Caco-2 (cell line): ENCODE data around the gene DYNLT3. TPM values are rescaled to one million over a fixed set of nuclear protein-coding genes. Genes with fewer than 3 reads are reported as not detected.

Experiments used
- BruUV-seq: library from RNA; stranded (reverse); fragments of 400-500 nt; replicated peaks from 2 replicates; lab custom pipeline; 2021; lab: Mats Ljungman, UMichigan
- CTCF ChIA-PET: fragments of 300-600 bp; sonication (Branson Sonifier 250); formaldehyde crosslinking; loops from one replicate; lab custom pipeline; 2022; ENCODE audit warnings: antibody characterized with exemption; lab: Charles Lee
- POLR2A ChIA-PET: fragments of 300-600 bp; sonication (Branson Sonifier 250); formaldehyde crosslinking; loops from one replicate; lab custom pipeline; 2022; ENCODE audit warnings: antibody characterized with exemption; lab: Charles Lee
- DNase-seq, 2 experiments: peaks; one replicate each; pipeline versions ENCODE4 v3.0.0 to v3.0.0-alpha.2; 2020 to 2022
- H3K27me3 ChIP-seq: replicated peaks from 2 replicates; pipeline ENCODE4 v1.6.0; 2011; ENCODE audit warnings: low read length; ENCODE audit not compliant: control insufficient read depth, insufficient read depth
- H3K36me3 ChIP-seq: 2 replicates; pipeline ENCODE4 v1.5.1; 2011; ENCODE audit warnings: low read length; ENCODE audit not compliant: control insufficient read depth, insufficient read depth
- H3K4me1 ChIP-seq: fragments of 250-450 bp; sonication (Bioruptor Pico); 2 replicates; pipeline ENCODE4 v1.5.1; 2020; ENCODE audit warnings: mild to moderate bottlenecking
- H3K4me3 ChIP-seq: 2 replicates; pipeline ENCODE4 v1.5.1; 2011; ENCODE audit warnings: low read depth, mild to moderate bottlenecking, control low read depth, low read length
- H3K9me3 ChIP-seq: fragments of 250-450 bp; sonication (Bioruptor Pico); 2 replicates; pipeline ENCODE4 v1.5.1; 2020; ENCODE audit warnings: mild to moderate bottlenecking, moderate library complexity
- H3K27ac Mint-ChIP-seq: one replicate; pipeline ENCODE4 v1.8.0; 2022; ENCODE audit warnings: mixed read lengths; ENCODE audit not compliant: unreplicated experiment
- H3K27me3 Mint-ChIP-seq: one replicate; pipeline ENCODE4 v1.8.0; 2022; ENCODE audit warnings: mixed read lengths; ENCODE audit not compliant: insufficient read depth, unreplicated experiment
- H3K36me3 Mint-ChIP-seq: one replicate; pipeline ENCODE4 v1.8.0; 2022; ENCODE audit warnings: mild to moderate bottlenecking, mixed read lengths; ENCODE audit not compliant: insufficient read depth, unreplicated experiment
- H3K4me1 Mint-ChIP-seq: one replicate; pipeline ENCODE4 v1.8.0; 2022; ENCODE audit warnings: low read depth, mixed read lengths; ENCODE audit not compliant: unreplicated experiment
- H3K4me3 Mint-ChIP-seq: one replicate; pipeline ENCODE4 v1.8.0; 2022; ENCODE audit warnings: mild to moderate bottlenecking, moderate library complexity, mixed read lengths; ENCODE audit not compliant: unreplicated experiment
- H3K9me3 Mint-ChIP-seq: one replicate; pipeline ENCODE4 v1.8.0; 2022; ENCODE audit warnings: mixed read lengths; ENCODE audit not compliant: unreplicated experiment
- intact Hi-C: fragments of 100-400 bp; cut with micrococcal nuclease; formaldehyde crosslinking; loops from one replicate; pipeline ENCODE4 v1.10.0; 2022; ENCODE audit not compliant: unreplicated experiment
- total RNA-seq: library from RNA; stranded (reverse); gene quantifications from 2 replicates; pipeline ENCODE4 v1.2.3, GENCODE V29; 2022
- TF ChIP-seq, protein P1 (sequence below), 2 experiments: fragments of 200-600 bp in 1 of 2; IDR thresholded peaks; 1 replicate in 1 of 2; 2 replicates in 1 of 2; pipeline versions ENCODE4 v1.5.1 to v1.8.0; 2011 to 2022; ENCODE audit warnings: antibody characterized with exemption in 1 of 2, control low read depth in 1 of 2, inconsistent platforms in 1 of 2, low read depth in 1 of 2, low read length in 1 of 2, mild to moderate bottlenecking in 1 of 2, moderate library complexity in 1 of 2; ENCODE audit not compliant: insufficient read depth in 1 of 2, severe bottlenecking in 1 of 2, unreplicated experiment in 1 of 2

Gene DYNLT3
- total RNA-seq, 1 experiment from 2014 or later: 26.9 TPM

DNA sequence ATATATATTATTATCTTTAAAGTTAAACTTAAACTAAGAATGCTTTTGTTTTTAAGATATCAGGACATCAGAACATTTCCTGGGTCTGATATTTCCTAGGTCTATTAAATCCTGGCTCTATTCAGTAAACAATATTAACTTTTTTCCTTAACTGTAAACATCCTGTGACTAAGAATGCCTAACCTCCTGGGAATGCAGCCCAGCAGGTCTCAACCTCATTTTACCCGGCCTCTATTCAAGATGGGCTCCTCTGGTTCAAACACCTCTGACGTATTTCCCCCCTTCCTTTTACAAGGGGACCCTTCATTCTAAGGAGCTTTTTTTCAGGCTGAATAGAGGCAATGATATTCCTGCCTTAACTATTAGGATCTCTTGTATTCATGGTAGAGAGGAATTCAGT, 35.8 kb upstream of the DYNLT3 start:
- H3K27ac Mint-ChIP-seq: peak overlapping the region; percentile 2
- CTCF ChIA-PET: no interaction called here

DNA sequence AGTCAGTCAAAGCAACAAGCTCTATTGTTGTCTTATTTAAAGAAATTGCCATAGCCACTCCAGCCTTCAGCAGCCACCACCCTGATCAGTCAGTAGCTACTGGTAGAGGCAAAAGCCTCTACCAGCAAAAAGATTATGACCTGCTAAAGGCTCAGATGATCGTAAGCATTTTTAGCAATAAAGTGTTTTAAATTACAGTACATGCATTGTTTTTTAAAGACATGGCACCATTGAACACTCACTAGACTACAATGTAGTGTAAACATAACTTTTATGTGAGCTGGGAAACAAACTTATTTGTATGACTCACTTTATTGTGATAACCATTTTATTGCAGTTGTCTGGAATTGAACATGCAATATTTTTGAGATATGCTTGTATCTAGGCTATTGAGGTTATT, 32.3 kb upstream of the DYNLT3 start:
- Mint-ChIP-seq H3K27me3 (no peaks in the 10 kb centered on the region), H3K9me3 (no peaks in the 10 kb centered on the region), H3K4me1 (peaks cover 11% of the 10 kb centered on the region), H3K4me3 (no peak overlapping the region), H3K36me3 (no peaks in the 10 kb centered on the region), H3K27ac (no peak overlapping the region)
- intact Hi-C loops: no loop called here
- Histone ChIP-seq H3K36me3 (no peaks in the 10 kb centered on the region), H3K27me3 (no peaks in the 10 kb centered on the region), H3K4me1 (peaks cover 10% of the 10 kb centered on the region), H3K4me3 (no peak overlapping the region), H3K9me3 (no peaks in the 10 kb centered on the region)
- TF ChIP-seq, protein P1, sequence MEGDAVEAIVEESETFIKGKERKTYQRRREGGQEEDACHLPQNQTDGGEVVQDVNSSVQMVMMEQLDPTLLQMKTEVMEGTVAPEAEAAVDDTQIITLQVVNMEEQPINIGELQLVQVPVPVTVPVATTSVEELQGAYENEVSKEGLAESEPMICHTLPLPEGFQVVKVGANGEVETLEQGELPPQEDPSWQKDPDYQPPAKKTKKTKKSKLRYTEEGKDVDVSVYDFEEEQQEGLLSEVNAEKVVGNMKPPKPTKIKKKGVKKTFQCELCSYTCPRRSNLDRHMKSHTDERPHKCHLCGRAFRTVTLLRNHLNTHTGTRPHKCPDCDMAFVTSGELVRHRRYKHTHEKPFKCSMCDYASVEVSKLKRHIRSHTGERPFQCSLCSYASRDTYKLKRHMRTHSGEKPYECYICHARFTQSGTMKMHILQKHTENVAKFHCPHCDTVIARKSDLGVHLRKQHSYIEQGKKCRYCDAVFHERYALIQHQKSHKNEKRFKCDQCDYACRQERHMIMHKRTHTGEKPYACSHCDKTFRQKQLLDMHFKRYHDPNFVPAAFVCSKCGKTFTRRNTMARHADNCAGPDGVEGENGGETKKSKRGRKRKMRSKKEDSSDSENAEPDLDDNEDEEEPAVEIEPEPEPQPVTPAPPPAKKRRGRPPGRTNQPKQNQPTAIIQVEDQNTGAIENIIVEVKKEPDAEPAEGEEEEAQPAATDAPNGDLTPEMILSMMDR (IDR thresholded peaks at IDR 0.05; ENCODE audit: insufficient read depth in 1 of 2, low read depth in 1 of 2, low read length in 1 of 2, severe bottlenecking in 1 of 2, unreplicated experiment in 1 of 2): no peak
- DNase-seq: no peak
- ChIA-PET CTCF (no interaction called here), POLR2A (no interaction called here)
- no TSS peak for BruUV-seq

More for the DNA sequence above, 35.8 kb upstream of the DYNLT3 start:
- Mint-ChIP-seq H3K27me3 (no peaks in the 10 kb centered on the region), H3K36me3 (no peaks in the 10 kb centered on the region), H3K4me1 (peaks cover 11% of the 10 kb centered on the region), H3K4me3 (no peak overlapping the region), H3K9me3 (no peaks in the 10 kb centered on the region)
- H3K36me3 ChIP-seq: no peaks in the 10 kb centered on the region
- TF ChIP-seq, protein P1 (IDR thresholded peaks at IDR 0.05; ENCODE audit: insufficient read depth in 1 of 2, low read depth in 1 of 2, low read length in 1 of 2, severe bottlenecking in 1 of 2, unreplicated experiment in 1 of 2): no peak
- no peaks in the 10 kb centered on the region for H3K27me3 ChIP-seq
- H3K9me3 ChIP-seq: no peaks in the 10 kb centered on the region
- intact Hi-C loops: loop anchor here (1.0 kb wide), 1 partner anchor 22 kb away; no protein-coding TSS in a partner anchor
- DNase-seq: peak; percentile 20 to 56
- POLR2A ChIA-PET: no interaction called here
- no TSS peak for BruUV-seq
- peaks cover 10% of the 10 kb centered on the region for H3K4me1 ChIP-seq
- no peak overlapping the region for H3K4me3 ChIP-seq

DNA sequence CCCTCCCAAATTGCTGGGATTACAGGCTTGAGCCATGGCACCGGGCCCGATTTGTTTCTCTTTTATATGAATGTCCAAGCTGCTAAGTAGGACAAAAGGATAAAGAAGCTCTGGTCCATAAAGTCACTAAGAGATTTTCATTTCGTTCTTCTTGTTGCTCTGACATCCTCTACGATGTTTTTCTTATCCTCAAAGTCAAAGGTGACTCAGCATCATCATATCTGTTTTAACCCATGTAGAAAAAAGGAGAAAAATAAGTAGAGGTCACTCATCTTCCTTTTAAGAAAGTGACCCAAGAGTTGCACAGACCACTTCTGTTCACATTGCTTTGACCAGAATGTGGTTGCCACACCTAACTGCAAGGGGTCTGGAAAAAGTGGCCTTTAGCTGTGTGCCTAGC, 29.3 kb upstream of the DYNLT3 start:
- H3K4me3 Mint-ChIP-seq: no peak overlapping the region
- H3K9me3 ChIP-seq: no peaks in the 10 kb centered on the region
- H3K36me3 ChIP-seq: no peaks in the 10 kb centered on the region
- H3K9me3 Mint-ChIP-seq: no peaks in the 10 kb centered on the region
- no peak overlapping the region for H3K27ac Mint-ChIP-seq
- no peaks in the 10 kb centered on the region for H3K4me1 Mint-ChIP-seq
- H3K27me3 Mint-ChIP-seq: no peaks in the 10 kb centered on the region
- H3K4me1 ChIP-seq: no peaks in the 10 kb centered on the region
- DNase-seq: no peak
- no peaks in the 10 kb centered on the region for H3K27me3 ChIP-seq
- ChIA-PET POLR2A (no interaction called here), CTCF (no interaction called here)
- intact Hi-C loops: no loop called here
- no peak overlapping the region for H3K4me3 ChIP-seq
- TF ChIP-seq, protein P1 (IDR thresholded peaks at IDR 0.05; ENCODE audit: insufficient read depth in 1 of 2, low read depth in 1 of 2, low read length in 1 of 2, severe bottlenecking in 1 of 2, unreplicated experiment in 1 of 2): no peak
- BruUV-seq: no TSS peak
- no peaks in the 10 kb centered on the region for H3K36me3 Mint-ChIP-seq
